OCI-M1 (cell line): ENCODE measurements around the gene ABCA3.

Experiments used
- DNase-seq: peaks from one replicate; lab custom pipeline; 2025; lab: John Stamatoyannopoulos, UW

ABCA3 gene

DNA sequence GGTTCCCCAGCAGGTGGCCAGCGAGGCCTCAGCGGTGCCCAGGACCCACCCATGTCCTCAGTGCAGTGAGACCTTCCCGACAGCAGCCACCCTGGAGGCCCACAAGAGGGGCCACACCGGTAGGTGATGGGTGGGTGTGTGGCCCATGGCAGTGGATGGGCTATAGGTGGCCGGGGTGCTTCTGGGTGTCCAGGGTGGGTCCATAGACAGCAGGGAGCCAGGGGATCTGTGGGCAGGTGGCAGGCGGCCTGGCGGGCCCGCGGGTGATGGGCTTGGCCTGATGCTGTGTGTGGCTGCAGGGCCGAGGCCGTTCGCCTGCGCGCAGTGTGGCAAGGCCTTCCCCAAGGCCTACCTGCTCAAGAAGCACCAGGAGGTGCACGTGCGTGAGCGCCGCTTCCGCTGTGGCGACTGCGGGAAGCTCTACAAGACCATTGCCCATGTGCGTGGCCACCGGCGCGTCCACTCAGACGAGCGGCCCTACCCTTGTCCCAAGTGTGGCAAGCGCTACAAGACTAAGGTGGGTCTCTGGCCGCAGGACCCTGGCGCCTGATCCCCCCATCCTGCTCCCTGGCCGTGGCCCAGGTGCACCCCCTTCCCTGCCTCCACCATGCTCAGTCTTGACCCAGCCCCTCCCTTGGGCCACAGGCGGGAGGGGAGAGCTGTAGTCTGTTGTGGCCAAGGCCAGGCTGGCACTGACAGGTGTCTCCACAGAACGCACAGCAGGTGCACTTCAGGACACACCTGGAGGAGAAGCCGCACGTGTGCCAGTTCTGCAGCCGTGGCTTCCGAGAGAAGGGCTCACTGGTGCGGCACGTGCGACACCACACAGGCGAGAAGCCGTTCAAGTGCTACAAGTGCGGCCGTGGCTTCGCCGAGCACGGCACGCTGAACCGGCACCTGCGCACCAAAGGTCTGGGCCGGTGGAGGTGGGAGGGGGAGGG is 106.4 kb downstream of the ABCA3 start:
- DNase-seq: no peak

DNA sequence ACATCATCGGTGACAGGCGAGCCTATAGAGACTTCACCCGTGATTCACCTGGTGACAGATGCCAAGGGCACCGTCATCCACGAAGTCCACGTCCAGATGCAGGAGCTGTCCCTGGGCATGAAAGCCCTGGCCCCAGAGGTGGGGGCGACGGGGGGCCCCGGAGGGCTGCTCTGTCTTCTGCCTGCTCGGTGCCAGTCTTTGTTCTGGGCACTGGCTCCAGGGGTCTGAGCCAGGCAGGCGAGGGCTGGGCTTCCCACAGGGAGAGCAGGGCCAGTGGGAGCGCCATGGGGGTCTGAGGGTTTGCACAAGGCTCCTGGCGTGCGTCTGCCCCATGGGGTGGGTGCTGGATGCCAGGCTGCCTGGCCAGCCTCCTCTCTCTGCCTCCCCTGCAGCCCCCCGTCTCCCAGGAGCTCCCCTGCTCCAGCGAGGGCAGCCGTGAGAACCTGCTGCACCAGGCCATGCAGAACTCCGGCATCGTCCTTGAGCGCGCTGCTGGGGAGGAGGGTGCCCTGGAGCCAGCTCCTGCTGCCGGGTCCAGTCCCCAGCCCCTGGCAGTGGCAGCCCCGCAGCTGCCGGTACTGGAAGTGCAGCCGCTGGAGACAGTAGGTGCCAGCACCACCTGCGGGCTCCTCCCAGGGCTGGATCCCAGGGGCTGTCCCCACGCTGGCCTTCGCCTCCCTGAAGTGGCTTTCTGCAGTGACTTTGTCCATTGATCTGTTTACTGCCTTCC is 107.3 kb downstream of the ABCA3 start:
- no peak for DNase-seq

DNA sequence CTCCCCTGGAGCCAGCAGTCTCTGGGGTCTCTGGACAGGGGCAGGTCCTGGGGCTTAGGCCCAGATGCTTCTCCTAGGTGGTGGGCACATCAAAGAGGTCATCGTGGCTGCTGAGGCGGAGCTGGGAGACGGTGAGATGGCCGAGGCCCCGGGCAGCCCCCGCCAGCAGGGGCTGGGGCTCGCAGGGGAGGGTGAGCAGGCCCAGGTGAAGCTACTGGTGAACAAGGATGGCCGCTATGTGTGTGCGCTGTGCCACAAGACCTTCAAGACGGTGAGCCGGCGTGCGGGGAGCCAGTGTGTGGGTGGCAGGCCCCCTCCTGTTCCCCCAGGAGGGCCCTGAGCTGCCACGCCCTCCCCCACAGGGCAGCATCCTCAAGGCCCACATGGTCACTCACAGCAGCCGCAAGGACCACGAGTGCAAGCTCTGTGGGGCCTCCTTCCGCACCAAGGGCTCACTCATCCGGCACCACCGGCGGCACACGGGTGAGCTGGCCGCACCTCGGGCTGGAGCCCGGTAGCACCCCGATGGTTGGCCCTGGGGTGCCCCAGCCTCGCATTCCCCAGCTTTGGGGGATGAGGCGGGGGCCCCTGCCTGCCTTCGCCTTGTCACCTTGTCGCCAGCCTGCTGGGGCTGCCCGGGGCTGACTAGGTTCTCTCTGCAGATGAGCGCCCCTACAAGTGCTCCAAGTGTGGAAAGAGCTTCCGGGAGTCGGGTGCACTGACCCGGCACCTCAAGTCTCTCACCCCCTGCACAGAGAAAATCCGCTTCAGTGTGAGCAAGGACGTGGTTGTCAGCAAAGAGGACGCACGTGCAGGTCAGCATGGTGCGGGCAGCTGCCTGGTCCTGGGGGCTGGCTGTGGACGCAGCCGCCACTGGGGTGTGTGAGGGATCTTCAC is 108.2 kb downstream of the ABCA3 start:
- no peak for DNase-seq

DNA sequence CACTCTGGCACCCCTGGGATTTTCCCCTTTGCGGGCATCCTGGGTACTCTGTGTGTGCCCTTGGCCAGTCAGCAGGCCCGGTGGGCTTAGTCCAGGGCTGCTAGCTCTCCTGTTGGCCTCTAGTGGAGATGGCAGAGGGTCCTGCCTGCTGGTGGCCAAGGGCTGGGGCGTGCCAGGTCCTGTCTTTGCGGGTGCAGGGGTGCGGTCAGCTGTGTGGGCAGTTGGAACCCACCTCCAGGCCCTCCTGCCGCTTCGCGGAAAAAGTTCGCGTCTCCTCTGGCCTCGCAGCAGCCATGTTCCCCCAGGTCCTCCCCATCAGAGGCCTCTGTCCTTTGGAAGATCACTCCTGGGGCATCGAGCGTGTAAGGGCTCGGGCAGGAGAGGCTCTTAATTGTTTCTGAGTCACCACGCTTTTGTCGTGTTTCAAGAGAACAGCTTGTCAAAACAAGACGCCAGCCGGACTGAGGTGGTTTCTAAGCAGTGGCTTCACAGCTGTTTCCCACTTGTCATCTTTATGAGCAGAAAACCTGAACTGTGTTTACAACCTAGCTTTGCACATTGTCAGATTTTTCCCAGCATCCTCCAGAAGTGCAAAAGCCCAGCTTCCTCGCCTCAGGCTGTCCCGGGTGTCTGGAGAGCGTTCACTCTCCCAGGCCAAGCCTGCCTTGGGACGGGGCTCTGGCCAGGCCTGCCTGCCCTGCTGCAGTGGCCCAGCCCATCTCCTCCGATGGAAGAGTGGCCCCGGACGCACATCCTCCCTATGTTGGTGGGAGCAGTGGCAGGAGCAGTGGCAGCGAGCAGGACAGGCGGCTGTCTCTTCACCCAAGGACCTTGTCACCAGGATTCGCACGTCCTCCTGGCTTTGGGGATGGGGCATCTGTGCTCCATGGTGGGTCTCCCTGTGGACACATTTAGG is 109.3 kb downstream of the ABCA3 start:
- no peak for DNase-seq

DNA sequence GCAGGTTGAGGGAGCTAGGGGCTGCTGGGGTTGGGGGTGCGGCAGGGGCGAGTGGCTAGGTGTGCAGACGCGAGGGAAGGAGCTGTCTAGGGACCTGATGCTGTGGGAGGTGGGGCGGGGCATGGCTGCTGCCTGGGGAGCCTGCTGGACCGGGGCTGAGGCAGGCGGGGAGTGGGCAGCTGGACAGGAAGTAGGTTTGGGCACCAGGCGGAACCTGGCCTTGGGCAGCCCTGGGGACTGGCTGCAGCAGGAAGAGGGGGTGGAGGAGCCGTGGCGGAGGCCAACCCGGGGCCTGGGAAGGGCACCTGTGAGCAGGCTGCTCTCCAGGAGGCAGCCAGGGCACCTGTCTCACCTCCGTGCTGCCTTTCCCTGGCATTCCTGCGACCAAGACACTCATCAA is 110.2 kb downstream of the ABCA3 start:
- no peak for DNase-seq

DNA sequence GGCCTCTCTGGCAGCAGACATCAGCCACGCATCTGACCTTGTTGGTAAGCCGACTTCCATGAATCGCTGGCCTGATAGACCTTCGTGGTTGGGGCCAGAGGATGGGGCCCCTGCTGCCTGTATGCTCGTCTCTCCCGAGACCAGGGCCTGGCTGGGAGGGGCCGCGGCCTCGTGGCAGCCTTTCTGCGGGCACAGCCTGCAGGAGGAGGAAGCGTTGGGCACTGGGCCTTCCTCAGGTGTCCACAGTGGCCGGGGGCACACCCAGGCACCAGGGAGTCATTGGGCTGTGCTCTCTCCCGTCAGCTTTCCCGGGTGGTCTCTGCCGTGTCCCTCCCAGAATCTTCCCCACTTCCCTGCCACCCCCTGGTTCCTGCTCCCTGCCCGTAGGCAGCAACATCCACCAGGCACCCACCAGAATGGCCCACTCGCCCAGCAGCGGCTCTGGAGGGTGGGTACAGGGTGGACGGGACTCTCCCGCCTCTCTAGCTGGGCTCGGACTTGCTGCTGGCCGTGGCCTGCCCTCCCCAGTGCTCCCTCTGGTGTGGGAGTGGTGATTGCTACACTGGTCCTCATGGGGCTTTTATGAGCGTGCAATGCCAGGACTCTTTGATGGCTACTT is 110.8 kb downstream of the ABCA3 start:
- no peak for DNase-seq

DNA sequence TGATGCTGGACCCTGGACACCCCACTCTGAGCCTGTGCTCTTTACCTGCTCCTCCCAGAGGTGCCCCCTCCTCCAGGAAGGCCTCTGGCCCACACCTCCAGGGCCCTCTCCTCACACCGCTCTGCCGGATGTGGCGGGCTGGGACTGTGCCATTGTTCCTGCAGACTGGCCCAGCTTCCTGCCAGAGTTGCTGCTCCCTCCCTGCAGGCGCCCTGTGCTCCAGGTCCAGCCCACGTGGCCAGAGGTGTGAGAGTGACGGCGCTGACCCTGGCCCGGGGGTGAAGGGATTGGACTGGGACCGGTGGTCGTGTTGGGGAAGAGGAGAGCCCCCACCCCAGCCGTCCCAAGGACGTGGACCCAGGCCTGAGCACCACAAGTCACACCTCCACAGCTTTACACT is 111.4 kb downstream of the ABCA3 start:
- no peak for DNase-seq

DNA sequence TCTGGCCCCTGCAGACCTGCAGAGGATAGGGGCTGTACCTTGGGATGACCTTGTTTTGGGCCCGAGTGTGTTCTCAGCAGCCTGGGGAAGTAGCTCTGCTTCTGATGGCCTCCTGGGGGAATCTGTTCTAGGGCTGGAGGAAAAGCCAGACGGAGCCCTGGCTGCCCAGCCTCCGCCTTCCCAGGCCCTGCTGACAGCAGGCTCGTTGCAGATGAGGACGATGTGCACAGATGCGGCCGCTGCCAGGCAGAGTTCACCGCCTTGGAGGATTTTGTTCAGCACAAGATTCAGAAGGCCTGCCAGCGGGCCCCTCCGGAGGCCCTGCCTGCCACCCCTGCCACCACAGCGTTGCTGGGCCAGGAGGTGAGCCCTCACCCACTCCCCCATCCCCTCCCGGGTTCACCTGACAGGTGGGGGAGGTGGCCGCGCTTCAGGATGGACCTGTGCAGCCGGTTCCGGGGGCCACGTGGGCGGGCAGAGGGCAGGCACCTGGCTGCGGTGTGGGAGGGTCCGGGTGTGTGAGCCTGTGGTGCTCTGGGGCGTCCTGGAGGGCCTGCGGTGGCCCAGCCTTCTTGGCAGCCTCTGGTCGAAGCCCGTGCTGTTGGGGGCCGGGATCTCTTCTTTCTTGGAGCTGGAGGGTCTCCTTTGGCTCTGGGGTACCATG is 112.2 kb downstream of the ABCA3 start:
- DNase-seq: no peak

DNA sequence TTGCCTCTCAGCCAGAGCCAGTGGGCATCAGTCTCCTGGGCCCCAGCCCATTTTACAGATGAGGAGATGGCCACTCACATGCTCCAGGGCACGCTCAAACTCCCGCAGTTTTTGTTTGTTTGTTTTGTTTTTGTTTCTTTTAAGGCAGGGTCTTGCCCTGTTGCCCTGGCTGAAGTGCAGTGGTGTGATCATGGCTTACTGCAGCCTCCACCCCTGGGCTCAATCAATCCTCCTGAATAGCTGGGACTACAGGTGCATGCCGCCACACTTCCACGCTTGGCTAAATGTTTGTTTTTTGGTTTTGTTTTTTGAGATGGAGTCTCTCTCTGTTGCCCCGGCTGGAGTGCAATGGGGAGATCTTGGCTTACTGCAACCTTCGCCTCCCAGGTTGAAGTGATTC is 113.6 kb downstream of the ABCA3 start:
- DNase-seq: no peak

DNA sequence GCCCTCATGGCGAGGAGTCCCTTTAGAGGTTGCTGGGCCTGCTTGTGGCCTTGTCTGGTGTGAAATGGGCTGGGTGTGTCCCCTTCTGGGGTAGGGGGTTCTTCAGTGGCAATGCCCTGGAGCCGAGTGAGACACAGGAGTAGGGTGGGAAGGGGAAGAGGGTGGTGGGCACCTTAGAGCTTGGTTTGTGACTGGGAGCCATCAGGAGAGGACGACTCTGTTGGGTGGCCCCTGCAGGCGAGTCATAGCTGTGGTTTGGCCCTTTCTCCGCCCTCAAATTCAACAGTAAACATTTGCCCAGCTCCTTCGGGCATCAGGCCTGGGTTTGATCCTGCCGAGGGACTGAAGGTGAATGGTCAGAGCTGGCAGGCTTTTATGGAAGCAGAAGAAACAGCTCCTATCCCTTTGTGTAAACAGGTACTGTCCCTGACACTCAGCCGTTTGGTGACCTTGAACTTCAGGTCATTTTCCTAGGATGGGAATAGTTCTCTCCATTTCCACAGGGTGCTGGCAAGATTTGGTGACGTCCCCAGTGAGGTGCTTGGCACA is 114.2 kb downstream of the ABCA3 start:
- DNase-seq: no peak
